IPS DF 4.7 (cell line): ENCODE data around the gene FOXD4L4.
"Not testable (repeated sequence)": the region's sequence is repeated elsewhere in the genome, so short reads cannot be mapped to it uniquely, and the experiment has no call there.

Experiments
- DNase-seq: peaks from one replicate; pipeline ENCODE4 v3.0.0-alpha.2; 2013; ENCODE audit warnings: low spot score; ENCODE audit errors: extremely low read depth

FOXD4L4 gene

DNA sequence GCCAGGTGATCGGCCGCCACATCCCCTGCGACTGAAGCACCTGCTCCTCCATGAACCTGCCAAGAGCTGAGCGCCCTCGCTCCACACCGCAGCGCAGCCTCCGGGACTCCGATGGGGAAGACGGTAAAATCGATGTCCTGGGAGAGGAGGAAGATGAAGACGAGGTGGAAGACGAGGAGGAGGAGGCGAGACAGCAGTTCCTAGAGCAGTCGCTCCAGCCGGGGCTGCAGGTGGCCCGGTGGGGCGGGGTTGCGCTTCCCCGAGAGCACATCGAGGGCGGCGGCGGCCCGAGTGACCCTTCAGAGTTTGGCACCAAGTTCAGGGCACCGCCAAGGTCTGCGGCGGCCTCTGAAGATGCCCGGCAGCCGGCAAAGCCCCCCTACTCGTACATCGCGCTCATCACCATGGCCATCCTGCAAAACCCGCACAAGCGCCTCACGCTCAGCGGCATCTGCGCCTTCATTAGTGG lies at the start of gene FOXD4L4:
Gene FOXD4L4, plus strand, starts transcription at position 51 of the 469 bp plus-strand sequence. Its CDS starts 0 bp downstream, at position 51.
- DNase-seq = not testable (repeated sequence)

DNA sequence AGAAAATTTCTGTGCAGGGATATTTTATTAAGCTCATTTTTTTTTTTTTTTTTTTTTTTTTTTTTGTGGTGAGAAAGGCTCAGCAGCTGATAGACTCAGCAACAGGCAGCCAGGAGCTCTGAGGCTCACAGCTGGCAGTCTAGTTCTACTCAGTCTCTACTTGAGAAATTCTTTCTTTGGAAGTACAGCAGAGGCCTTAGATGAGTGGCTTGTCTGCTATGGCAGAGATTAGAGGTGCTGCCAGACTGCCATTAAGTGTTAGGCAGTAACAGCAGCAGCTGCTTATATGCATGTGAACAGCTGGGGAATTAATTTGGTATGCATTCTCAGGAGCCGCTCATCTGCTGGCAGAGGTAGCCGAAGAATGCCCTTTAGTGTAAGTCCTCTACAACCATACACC lies 33.4 kb upstream of the FOXD4L4 start:
- not testable (repeated sequence) for DNase-seq

DNA sequence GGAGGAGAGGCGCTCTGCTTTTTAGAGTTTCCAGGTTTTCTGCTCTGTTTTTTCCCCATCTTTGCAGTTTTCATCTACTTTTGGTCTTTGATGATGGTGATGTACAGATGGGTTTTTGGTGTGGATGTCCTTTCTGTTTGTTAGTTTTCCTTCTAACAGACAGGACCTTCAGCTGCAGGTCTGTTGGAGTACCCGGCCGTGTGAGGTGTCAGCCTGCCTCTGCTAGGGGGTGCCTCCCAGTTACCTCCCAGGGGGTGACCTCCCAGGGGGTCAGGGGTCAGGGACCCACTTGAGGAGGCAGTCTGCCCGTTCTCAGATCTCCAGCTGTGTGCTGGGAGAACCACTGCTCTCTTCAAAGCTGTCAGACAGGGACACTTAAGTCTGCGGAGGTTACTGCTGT lies 22.5 kb upstream of the FOXD4L4 start:
- DNase-seq = not testable (repeated sequence)

DNA sequence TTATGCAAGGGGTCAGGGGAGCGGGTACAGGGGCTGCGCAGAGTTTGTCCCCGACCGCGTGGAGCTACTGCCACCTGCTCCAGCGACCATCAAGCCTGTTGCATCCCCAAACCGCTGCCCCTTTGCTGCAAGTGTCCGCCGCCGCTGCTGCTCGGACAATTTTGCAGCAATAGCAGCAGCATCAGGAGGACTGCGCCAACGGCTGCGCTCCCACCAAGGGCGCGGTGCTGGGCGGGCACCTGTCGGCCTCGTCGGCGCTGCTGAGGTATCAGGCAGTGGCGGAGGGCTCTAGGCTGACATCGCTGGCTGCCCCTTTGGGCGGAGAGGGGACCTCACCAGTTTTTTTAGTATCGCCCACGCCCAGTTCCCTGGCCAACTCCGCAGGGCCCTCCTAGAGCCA lies 1.2 kb downstream of the FOXD4L4 start:
- DNase-seq = not testable (repeated sequence)
